Measurements from ENCODE around the gene EIF2D.

The EIF2D gene

DNA sequence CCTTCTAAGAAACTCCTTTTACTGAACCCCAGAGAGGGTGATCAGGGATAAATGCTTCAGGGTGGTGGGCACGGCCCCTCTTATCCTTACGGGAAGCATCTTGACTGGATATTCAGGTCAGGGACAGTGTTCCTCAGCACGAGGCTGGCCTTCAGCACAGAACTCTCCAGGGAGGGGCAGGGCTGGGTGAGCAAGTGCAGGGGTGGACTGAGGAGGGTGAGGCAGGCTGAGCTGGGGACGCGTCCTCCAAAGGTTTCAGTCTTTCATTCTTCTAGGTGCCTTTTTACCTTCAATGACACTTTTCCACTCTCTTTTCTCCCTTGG is 52.6 kb downstream of the EIF2D start:
- no peak for DNase-seq (ENCODE audit: low spot score in 2 of 2)
- Mint-ChIP-seq H3K4me3 (peak overlapping the region; percentile 99), H3K27ac (peak overlapping the region; percentile 97), H3K9me3 (no peaks in the 10 kb centered on the region), H3K4me1 (peaks cover 51% of the 10 kb centered on the region), H3K36me3 (peaks cover 10% of the 10 kb centered on the region), H3K27me3 (no peaks in the 10 kb centered on the region)
- ATAC-seq (ENCODE audit: low read depth): no peak

DNA sequence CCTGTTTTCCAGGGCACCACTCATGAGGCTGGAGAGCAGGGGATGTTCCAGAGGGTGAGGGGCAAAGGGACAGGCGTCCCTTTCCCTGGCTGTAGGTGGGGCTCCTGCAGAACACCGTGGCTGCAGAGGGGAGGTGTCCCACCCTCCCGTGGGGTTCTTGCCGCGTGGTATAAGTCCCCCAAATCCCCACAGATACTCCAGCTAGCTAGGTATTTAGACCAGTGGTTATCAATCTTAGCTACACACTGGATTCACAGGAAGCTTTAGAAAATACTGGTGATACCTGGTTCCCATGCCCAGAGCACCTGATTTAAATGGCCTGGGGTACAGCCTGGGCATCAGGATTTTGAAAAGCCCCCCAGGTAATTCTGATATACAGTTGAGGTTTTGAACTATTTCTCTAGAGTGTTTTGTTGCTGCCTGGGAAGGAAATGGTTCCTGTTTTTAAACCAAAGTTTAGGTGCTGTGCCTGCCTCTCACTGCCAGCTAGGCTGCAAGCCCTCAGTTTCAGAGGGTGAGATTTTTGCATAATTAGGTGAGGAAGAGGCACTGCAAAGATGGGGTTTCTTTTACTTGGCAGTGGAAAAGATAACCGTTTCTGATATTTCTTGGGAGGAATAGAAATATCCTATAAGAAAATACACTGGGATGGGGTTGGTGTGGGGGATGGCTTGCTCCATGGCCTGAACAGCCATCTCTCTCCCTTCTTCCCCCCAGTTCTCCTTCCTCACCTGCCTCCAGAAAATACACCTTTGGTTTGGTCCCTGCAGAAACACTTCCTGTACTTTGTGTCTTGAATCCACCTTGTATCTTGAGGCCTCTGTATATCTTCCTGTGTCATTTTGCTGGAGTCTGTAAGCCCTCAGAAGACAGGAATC is 53.2 kb downstream of the EIF2D start:
- H3K27me3 Mint-ChIP-seq: no peaks in the 10 kb centered on the region
- ATAC-seq (ENCODE audit: low read depth): peak; percentile 37
- H3K4me3 Mint-ChIP-seq: peak overlapping the region; percentile 99
- peaks cover 8% of the 10 kb centered on the region for H3K36me3 Mint-ChIP-seq
- H3K9me3 Mint-ChIP-seq: no peaks in the 10 kb centered on the region
- H3K27ac Mint-ChIP-seq: peak overlapping the region; percentile 97
- peaks cover 46% of the 10 kb centered on the region for H3K4me1 Mint-ChIP-seq
- no peak for DNase-seq (ENCODE audit: low spot score in 2 of 2)

DNA sequence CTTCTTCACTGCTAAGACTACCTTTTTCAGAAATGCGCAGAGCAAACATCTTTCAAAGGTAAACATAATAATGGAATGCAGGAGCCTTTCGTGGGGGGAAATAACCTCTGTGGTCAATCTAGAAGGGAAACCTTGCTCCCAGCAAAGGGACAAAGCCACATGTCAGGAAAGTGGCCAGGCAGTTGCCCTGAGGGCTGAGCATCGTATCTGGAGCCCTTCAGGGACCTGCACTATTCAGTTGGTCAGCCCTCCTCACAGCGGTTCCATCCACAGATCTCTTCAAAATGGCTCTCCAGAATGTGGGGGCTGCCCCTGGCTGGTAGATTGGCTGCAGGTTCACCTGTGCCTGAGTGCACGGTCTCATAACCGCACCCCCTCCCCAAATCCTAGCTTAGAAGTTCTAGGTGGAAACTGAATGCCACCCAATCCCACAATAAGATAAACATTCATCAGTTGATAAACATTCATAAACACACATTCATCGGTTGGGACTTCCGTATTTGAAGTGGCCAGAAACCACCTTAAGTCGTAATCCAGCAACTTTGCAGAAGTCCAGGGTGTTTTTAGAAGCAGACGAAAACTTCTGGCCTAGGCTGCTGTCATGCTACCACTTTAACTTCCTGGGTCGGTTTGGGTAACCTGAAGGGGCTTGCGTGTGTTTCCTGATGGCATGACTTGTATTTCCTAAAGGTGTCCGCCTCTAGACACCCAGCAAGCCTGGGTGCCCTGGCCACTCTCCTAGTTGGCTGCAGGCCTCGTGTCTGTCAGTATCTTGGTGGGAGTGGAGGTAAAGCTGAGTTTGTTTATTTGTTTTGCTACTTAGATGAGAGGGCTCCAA is 54.4 kb downstream of the EIF2D start:
- peak; percentile 36 for ATAC-seq (ENCODE audit: low read depth)
- DNase-seq (ENCODE audit: low spot score in 2 of 2): peak in 1 of 2 donors; percentile 42
- H3K4me1 Mint-ChIP-seq: peaks cover 37% of the 10 kb centered on the region
- H3K27me3 Mint-ChIP-seq: no peaks in the 10 kb centered on the region
- no peaks in the 10 kb centered on the region for H3K9me3 Mint-ChIP-seq
- H3K27ac Mint-ChIP-seq: peak overlapping the region; percentile 97
- H3K4me3 Mint-ChIP-seq: peak overlapping the region; percentile 99
- peaks cover 6% of the 10 kb centered on the region for H3K36me3 Mint-ChIP-seq

DNA sequence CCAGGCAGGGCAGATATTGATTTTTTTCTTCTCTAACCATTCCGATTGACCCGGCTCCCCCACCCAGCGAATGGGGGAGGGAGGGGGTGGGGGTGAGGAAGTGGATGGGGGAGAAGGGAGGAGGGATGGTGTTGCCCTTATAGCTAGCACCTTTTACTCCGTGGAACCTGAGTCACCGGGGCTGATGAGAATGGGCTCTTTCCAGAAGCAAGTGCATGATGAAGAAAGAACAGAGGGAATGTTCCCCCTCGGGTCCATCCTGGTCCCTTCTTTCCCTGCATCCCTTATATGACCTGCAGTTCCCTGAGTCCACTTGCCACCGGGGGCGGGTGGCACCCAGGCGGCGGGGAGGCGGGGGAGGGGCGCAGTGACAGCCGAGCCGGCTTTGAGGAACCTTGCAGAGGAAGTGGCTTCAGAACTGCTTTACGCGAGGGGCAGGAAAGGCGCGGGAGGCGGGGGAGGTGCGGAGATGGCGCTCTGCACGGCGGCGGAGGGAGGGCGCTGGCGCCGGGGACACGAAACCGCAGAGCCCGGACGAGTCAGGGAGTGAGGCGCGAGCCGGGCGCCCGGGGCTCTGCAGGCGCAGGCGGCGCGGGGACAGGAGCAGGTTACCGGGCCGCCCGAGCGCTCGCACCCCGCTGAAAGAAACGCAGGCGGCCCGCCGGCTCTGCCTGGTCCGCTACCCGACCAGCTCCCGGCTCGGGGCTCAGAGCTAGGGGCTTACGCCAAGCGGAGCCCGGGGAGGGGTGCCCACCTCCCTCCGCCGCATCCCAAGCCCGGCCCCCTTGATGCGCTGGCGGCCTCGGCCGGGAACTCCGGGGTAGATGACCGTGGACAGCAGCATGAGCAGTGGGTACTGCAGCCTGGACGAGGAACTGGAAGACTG is 55.3 kb downstream of the EIF2D start:
- peak overlapping the region; percentile 97 for H3K27ac Mint-ChIP-seq
- peak; percentile 81 to 82 for DNase-seq (ENCODE audit: low spot score in 2 of 2)
- no peaks in the 10 kb centered on the region for H3K9me3 Mint-ChIP-seq

DNA sequence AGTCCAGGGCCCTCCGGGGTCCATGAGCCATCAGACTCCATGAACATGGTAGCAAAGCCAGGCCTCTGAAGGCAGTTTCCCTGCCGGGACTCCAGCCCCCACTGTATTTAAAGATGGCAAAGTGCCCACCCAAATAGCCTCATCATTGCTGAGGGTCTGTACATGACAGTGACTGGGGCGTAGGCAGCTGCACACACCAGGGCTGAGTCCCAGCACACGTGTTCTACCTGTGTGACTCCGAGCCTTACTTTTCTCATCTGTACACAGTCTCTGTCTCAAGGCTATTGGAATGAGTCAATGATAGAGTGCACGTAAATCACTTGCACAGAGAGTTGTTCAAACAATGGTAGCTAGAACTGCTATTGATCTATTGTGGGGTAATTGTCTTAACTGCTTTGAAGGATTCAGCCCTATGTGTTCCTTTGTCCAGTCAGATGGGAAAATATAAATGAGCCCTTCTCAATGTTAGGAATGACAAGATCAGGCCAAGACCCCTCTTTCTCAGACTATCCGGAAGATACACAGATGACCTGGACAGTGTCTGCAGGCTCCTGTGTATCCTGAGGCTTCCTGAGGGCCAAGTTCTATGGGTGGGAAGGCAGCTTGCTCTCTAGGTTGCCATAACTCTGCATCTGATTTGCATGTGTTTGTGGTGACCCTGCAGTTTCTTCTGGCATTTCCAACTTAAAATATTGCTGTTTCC is 56.1 kb downstream of the EIF2D start:
- Mint-ChIP-seq H3K9me3 (no peaks in the 10 kb centered on the region), H3K4me3 (peak overlapping the region; percentile 99), H3K27ac (peak overlapping the region; percentile 97), H3K27me3 (no peaks in the 10 kb centered on the region), H3K4me1 (peaks cover 34% of the 10 kb centered on the region), H3K36me3 (no peaks in the 10 kb centered on the region)
- ATAC-seq (ENCODE audit: low read depth) (peak; percentile 1), DNase-seq (ENCODE audit: low spot score in 2 of 2) (no peak)

More for the DNA sequence above, 55.3 kb downstream of the EIF2D start:
- peaks cover 36% of the 10 kb centered on the region for H3K4me1 Mint-ChIP-seq
- no peaks in the 10 kb centered on the region for H3K27me3 Mint-ChIP-seq
- H3K36me3 Mint-ChIP-seq: peaks cover 2% of the 10 kb centered on the region
- peak; percentile 75 for ATAC-seq (ENCODE audit: low read depth)
- peak overlapping the region; percentile 99 for H3K4me3 Mint-ChIP-seq

DNA sequence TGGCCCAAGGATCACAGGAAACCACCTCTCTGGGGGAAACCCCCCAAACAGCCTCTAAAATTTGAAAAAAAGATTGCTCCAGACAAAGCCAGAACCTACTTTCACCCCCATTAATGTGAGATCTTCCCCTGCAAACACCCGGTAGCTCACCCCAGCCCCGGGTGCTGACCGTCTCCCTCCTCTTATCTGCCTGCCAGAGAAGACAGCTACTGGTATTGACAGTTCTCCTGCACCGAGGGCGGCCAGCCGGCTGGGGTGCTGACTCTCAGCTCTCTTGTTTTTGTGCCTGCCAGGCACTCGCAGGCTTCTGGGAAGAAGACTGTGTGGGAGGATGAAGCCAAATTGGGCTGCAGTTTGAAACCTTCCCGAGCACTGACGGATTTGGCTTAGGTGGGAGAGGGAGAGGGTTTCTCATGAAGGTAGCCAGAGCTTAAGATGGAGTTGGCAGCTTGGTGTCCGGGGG is 56.8 kb downstream of the EIF2D start:
- peak overlapping the region; percentile 97 for H3K27ac Mint-ChIP-seq
- peaks cover 32% of the 10 kb centered on the region for H3K4me1 Mint-ChIP-seq
- H3K27me3 Mint-ChIP-seq: no peaks in the 10 kb centered on the region
- no peaks in the 10 kb centered on the region for H3K9me3 Mint-ChIP-seq
- peak; percentile 30 for ATAC-seq (ENCODE audit: low read depth)
- peak overlapping the region; percentile 22 for H3K4me3 Mint-ChIP-seq
- no peak for DNase-seq (ENCODE audit: low spot score in 2 of 2)
- H3K36me3 Mint-ChIP-seq: no peaks in the 10 kb centered on the region

DNA sequence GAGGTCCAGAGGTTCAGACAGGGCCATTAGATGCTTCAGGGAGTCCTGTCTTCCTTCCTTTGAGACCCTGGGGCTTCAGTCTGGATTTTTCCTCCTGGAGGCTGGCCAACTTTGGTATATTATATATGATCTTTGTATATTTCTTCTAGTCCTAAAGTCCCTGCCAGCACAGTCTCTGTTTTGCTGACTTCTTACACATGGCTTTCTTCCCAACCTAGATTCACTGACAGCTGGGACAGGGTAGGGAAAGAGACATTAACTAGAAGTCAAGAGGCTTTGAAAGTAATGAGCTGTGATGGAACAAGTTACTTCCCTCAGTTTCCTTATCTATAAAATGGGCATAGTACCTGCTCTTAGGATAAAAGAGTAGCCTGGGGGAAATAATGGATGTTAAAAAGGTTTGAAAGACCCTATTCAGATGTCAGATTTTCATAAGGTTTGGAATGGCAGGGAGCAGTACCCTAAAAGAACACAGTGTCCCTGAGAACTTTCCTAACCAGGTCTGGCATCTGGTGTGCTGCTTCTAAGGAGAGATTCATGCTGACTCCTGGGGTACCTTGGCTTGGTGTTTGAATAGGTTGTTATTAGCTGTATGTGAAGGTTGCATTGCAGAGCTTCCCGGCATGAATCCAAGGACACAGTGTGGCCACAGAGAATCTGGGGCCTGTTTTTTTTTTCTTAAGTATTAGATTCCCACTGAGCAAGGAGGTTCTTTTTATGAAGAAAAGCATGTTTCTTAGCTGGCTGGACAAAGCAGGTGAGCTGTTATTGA is 57.4 kb downstream of the EIF2D start:
- Mint-ChIP-seq H3K27me3 (no peaks in the 10 kb centered on the region), H3K4me1 (peaks cover 29% of the 10 kb centered on the region), H3K9me3 (no peaks in the 10 kb centered on the region), H3K4me3 (peak overlapping the region; percentile 22), H3K36me3 (no peaks in the 10 kb centered on the region), H3K27ac (peak overlapping the region; percentile 97)
- no peak for DNase-seq (ENCODE audit: low spot score in 2 of 2)
- no peak for ATAC-seq (ENCODE audit: low read depth)

DNA sequence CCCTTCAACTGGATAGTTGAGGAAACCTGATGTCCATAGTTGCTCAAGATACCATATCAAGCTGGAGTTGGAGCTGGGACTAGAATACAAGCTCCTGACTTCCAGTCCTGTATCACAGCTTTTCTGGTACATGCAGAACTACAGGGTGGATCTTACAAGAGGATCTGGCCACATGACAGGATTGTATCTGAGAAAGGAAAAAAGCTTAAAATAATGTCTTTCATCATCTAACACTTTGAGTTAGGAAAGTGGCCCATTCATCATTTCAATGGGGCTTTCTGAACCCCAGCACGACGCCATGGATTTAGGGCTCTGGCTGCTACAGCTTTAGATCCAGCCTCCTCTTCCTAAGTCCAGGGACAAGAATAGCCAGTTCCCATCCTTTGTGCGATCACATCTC is 58.1 kb downstream of the EIF2D start:
- H3K9me3 Mint-ChIP-seq: no peaks in the 10 kb centered on the region
- H3K27ac Mint-ChIP-seq: peak overlapping the region; percentile 97
- no peaks in the 10 kb centered on the region for H3K36me3 Mint-ChIP-seq
- no peak for ATAC-seq (ENCODE audit: low read depth)
- H3K4me3 Mint-ChIP-seq: no peak overlapping the region
- no peak for DNase-seq (ENCODE audit: low spot score in 2 of 2)
- no peaks in the 10 kb centered on the region for H3K27me3 Mint-ChIP-seq
- peaks cover 23% of the 10 kb centered on the region for H3K4me1 Mint-ChIP-seq

DNA sequence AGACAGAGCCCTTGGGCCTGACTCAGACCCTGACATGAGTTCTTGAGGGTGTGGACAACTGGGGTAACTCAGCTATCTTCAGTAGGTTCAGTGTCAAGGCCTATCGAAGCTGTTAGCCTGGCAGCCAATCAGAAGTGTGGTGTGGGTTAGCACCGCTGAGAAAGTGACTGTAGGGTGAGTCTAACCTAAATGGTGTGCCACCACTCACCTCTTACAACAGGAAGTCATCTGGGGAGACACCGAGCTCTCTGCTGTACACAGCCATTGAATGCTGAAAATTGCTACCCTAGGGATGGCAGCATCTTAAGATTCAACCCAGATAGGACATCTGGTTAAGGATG is 60.3 kb downstream of the EIF2D start:
- Mint-ChIP-seq H3K9me3 (no peaks in the 10 kb centered on the region), H3K4me1 (peaks cover 18% of the 10 kb centered on the region), H3K27me3 (no peaks in the 10 kb centered on the region), H3K27ac (peak overlapping the region; percentile 6), H3K4me3 (no peak overlapping the region), H3K36me3 (no peaks in the 10 kb centered on the region)
- DNase-seq (ENCODE audit: low spot score in 2 of 2) (no peak), ATAC-seq (ENCODE audit: low read depth) (peak; percentile 49)

DNA sequence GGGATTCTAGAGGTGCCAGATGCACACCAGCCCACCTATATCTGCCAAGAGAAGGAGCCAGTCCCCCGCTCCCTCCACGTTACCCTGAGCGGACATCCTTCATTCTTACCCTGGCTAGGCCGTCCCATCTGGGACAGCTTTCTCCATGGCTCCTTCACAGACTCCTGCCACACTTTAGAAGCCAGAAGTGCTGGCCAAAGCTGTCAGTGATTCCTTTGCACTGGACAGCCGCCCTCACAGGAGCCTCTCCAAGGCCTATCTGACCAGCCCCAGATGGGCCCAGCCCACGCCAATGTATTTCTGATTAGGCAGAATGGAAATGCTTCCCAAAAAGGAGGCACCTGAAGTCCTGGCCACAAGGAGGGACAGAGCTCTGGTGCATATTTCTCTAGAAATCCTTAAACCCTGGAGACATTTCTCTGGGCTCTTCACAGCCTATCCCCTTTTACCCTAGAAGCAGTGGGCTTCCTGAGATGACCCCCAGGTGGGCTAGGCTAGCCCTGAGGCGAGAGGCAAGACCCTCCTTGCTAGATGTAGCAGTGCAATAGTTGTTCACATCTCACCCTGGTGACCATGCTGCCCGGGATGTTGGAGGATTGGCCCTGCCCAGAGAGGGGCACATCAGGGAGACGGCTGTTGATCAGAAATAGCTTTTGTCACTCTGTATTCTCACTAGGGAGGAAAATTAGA is 60.8 kb downstream of the EIF2D start:
- H3K27me3 Mint-ChIP-seq: no peaks in the 10 kb centered on the region
- H3K4me3 Mint-ChIP-seq: no peak overlapping the region
- H3K4me1 Mint-ChIP-seq: peaks cover 16% of the 10 kb centered on the region
- no peaks in the 10 kb centered on the region for H3K36me3 Mint-ChIP-seq
- DNase-seq (ENCODE audit: low spot score in 2 of 2) (no peak), ATAC-seq (ENCODE audit: low read depth) (no peak)
- no peaks in the 10 kb centered on the region for H3K9me3 Mint-ChIP-seq
- H3K27ac Mint-ChIP-seq: no peak overlapping the region

DNA sequence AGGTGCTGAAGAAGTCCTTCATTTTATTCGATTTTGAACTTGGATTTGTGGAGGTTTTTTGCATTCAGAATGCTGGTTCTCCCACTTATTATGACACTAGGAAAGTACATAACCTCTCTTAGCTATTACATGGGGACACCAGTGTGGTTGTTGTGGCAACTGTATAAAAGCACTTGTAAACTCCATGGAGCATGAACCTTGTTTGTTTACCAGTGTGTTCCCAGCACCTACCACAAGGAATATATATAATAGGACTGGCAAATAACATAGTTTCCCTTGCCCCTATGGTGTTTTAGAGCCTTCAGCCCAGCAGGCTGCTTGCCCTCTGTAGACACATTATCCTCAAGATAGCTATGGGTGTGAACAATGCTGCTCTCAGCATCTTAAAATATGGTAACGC is 61.8 kb downstream of the EIF2D start:
- Mint-ChIP-seq H3K9me3 (no peaks in the 10 kb centered on the region), H3K36me3 (no peaks in the 10 kb centered on the region), H3K4me1 (peaks cover 9% of the 10 kb centered on the region), H3K27ac (no peak overlapping the region), H3K27me3 (no peaks in the 10 kb centered on the region), H3K4me3 (no peak overlapping the region)
- DNase-seq (ENCODE audit: low spot score in 2 of 2) (no peak), ATAC-seq (ENCODE audit: low read depth) (no peak)

DNA sequence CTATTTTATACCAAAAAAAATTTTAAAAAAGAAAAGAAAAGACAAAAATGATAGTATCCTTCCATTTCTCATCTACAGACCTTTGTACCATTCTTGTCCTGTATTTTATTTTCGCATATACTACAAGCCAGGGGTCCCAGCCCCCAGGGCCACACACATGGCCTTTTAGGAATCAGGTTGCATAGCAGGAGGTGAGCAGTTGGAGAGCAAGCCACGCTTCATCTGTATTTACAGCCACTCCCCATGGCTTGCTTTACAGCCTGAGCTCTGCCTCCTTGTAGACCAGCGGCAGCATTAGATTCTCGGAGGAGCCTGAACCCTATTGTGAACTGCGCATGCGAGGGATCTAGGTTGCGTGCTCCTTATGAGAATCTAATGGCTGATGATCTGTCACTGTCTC is 65.2 kb downstream of the EIF2D start:
- no peaks in the 10 kb centered on the region for H3K27me3 Mint-ChIP-seq
- ATAC-seq (ENCODE audit: low read depth): no peak
- peaks cover 3% of the 10 kb centered on the region for H3K4me1 Mint-ChIP-seq

More for the DNA sequence above, 65.2 kb downstream of the EIF2D start:
- Mint-ChIP-seq H3K9me3 (no peaks in the 10 kb centered on the region), H3K27ac (no peak overlapping the region), H3K36me3 (no peaks in the 10 kb centered on the region), H3K4me3 (no peak overlapping the region)
- no peak for DNase-seq (ENCODE audit: low spot score in 2 of 2)

All from memory B cell (primary cell).